K562 (cell line): ENCODE results near the gene IRAG1. TPM values are rescaled to one million over a fixed set of nuclear protein-coding genes. Genes with fewer than 3 reads are reported as not detected.

Experiments
- BCOR ChIP-seq: fragments of 450-650 bp; IDR thresholded peaks from 2 replicates; pipeline ENCODE4 v1.6.1; 2016
- CHD1 ChIP-seq: fragments of 200-600 bp; sonication (generic); IDR thresholded peaks from one replicate; pipeline ENCODE4 v1.6.1; 2012; ENCODE audit warnings: mild to moderate bottlenecking, moderate library complexity, low read length, inconsistent platforms
- DACH1 ChIP-seq: fragments of 450-650 bp; IDR thresholded peaks from 2 replicates; pipeline ENCODE4 v1.6.1; 2018; ENCODE audit not compliant: partially characterized antibody
- E2F8 ChIP-seq: fragments of 450-650 bp; IDR thresholded peaks from 2 replicates; pipeline ENCODE4 v1.7.1; 2018; ENCODE audit warnings: mild to moderate bottlenecking, low read depth; ENCODE audit not compliant: partially characterized antibody
- EZH2 ChIP-seq: IDR thresholded peaks from 2 replicates; pipeline ENCODE4 v1.6.1; 2012; ENCODE audit warnings: low read depth, mild to moderate bottlenecking, inconsistent platforms, low read length, borderline replicate concordance
- HNRNPUL1 ChIP-seq: fragments of 200-400 bp; formaldehyde crosslinking; IDR thresholded peaks from 2 replicates; pipeline ENCODE4 v1.6.1; 2017; ENCODE audit warnings: low read length
- MEF2A ChIP-seq: IDR thresholded peaks from 2 replicates; pipeline ENCODE4 v1.6.1; 2011; ENCODE audit warnings: low read depth, mild to moderate bottlenecking, low read length, moderate library complexity; ENCODE audit not compliant: control insufficient read depth
- MTA2 ChIP-seq: fragments of 450-650 bp; IDR thresholded peaks from 2 replicates; pipeline ENCODE4 v1.6.1; 2016; ENCODE audit warnings: low read depth
- PHF21A ChIP-seq: fragments of 450-650 bp; IDR thresholded peaks from 2 replicates; pipeline ENCODE4 v1.6.1; 2017; ENCODE audit warnings: low read depth, borderline replicate concordance
- SAFB ChIP-seq: fragments of 200-400 bp; formaldehyde crosslinking; IDR thresholded peaks from 2 replicates; pipeline ENCODE4 v1.6.1; 2017; ENCODE audit warnings: low read depth, low read length, borderline replicate concordance
- SFPQ ChIP-seq: fragments of 200-400 bp; formaldehyde crosslinking; IDR thresholded peaks from 2 replicates; pipeline ENCODE4 v1.6.1; 2017; ENCODE audit warnings: mild to moderate bottlenecking, low read depth, low read length, moderate library complexity
- SMARCC2 ChIP-seq: fragments of 450-650 bp; IDR thresholded peaks from 2 replicates; pipeline ENCODE4 v1.6.1; 2017; ENCODE audit warnings: antibody characterized with exemption, moderate library complexity, mild to moderate bottlenecking, low read depth
- SREBF2 ChIP-seq: sonication (generic); formaldehyde crosslinking; IDR thresholded peaks from 2 replicates; pipeline ENCODE4 v1.4.0; 2020; ENCODE audit warnings: mild to moderate bottlenecking, missing genetic modification reagents
- ZBTB43 ChIP-seq: sonication (generic); formaldehyde crosslinking; IDR thresholded peaks from 2 replicates; pipeline ENCODE4 v1.8.0; 2023; ENCODE audit warnings: mild to moderate bottlenecking, missing genetic modification reagents
- ZFX ChIP-seq: sonication (generic); formaldehyde crosslinking; IDR thresholded peaks from 2 replicates; pipeline ENCODE4 v1.8.0; 2022; ENCODE audit warnings: mild to moderate bottlenecking, missing genetic modification reagents, moderate library complexity
- ZNF165 ChIP-seq: fragments of 250-450 bp; sonication (Bioruptor Pico); IDR thresholded peaks from 2 replicates; pipeline ENCODE4 v1.4.0; 2020; ENCODE audit warnings: borderline replicate concordance
- ZNF184 ChIP-seq: sonication (generic); formaldehyde crosslinking; IDR thresholded peaks from 2 replicates; pipeline ENCODE4 v1.5.0; 2020; ENCODE audit warnings: missing genetic modification reagents
- ZNF23 ChIP-seq: fragments of 250-450 bp; sonication (Bioruptor Pico); IDR thresholded peaks from 2 replicates; pipeline ENCODE4 v1.4.0; 2020; ENCODE audit warnings: mild to moderate bottlenecking
- ZNF561 ChIP-seq: fragments of 450-650 bp; formaldehyde crosslinking; conservative IDR thresholded peaks from 2 replicates; pipeline ENCODE4 v1.4.0; 2020; ENCODE audit warnings: mild to moderate bottlenecking, moderate library complexity
- ZNF586 ChIP-seq: fragments of 450-650 bp; formaldehyde crosslinking; conservative IDR thresholded peaks from 2 replicates; pipeline ENCODE4 v1.4.0; 2020; ENCODE audit warnings: mild to moderate bottlenecking, moderate library complexity
- ZNF699 ChIP-seq: fragments of 250-450 bp; sonication (Bioruptor Pico); IDR thresholded peaks from 2 replicates; pipeline ENCODE4 v1.8.0; 2021; ENCODE audit warnings: mild to moderate bottlenecking, moderate library complexity; ENCODE audit not compliant: insufficient replicate concordance
- polyA plus RNA-seq, 8 experiments: library from polyadenylated mRNA; depleted of rRNA in 4 of 8; stranded (reverse) in 5 of 8; unstranded in 3 of 8; fragments of >200 nt; fragmentation: Nextera tagmentation in 2 of 8; fragmentation: Illumina TruSeq in 1 of 8; extraction: Ambion mirVana in 2 of 8; extraction: Trizol in 1 of 8; gene quantifications; 2 replicates each; pipeline versions ENCODE4 v1.2.1 to v1.2.3, GENCODE V29; 2011 to 2014; ENCODE audit warnings: inconsistent platforms in 1 of 8, missing spikeins in 1 of 8
- total RNA-seq, 7 experiments: library from RNA; depleted of rRNA in 6 of 7; stranded (reverse); fragments of >200 nt in 6 of 7; fragmentation: Illumina TruSeq in 2 of 7; extraction: Trizol in 2 of 7; gene quantifications; 2 replicates each; pipeline versions ENCODE4 v1.2.1 to v1.2.3, GENCODE V29; 2011 to 2021; ENCODE audit warnings: low replicate concordance in 1 of 7

The IRAG1 gene
- total and polyA plus RNA-seq, 9 of the 15 experiments (the other 6 are each of a cell fraction or from before 2014, with no cell fraction given), result 0.01 to 0.22 (median 0.09) TPM; not detected in 1

GRCh38 chr11:10742460-10743208 lies 49.1 kb upstream of the IRAG1 start (continued):
- TF ChIP-seq EZH2 (no peak), SMARCC2 (peak; percentile 91), SREBF2 (CRISPR knock-in tag) (no peak), SAFB (no peak), CHD1 (no peak), ZFX (CRISPR knock-in tag) (peak; percentile 43; the same call in 1 of the 2 replicates), E2F8 (no peak), MEF2A (no peak), ZNF184 (CRISPR knock-in tag) (no peak), MTA2 (peak; percentile 69; the same call in 1 of the 2 replicates), ZNF561 (CRISPR knock-in tag) (no peak), PHF21A (no peak), DACH1 (peak; percentile 84), SFPQ (no peak), ZNF699 (CRISPR knock-in tag) (no peak), ZNF23 (no peak), ZNF586 (CRISPR knock-in tag) (no peak), HNRNPUL1 (no peak), ZBTB43 (CRISPR knock-in tag) (no peak), ZNF165 (CRISPR knock-in tag) (no peak), BCOR (peak; percentile 38; the same call in 1 of the 2 replicates)
